K562 (cell line): ENCODE data around the gene SHANK1. TPM values are rescaled to one million over a fixed set of nuclear protein-coding genes. Genes with fewer than 3 reads are reported as not detected.

Experiments used
- ATAC-seq: fragments of 200-7000 bp; cut with Tn5 transposase; 3 replicates; pipeline ENCODE4 v1.9.1; 2020; ENCODE audit warnings: moderate library complexity
- BruUV-seq: library from RNA; stranded (reverse); fragments of 400-500 nt; replicated peaks from 2 replicates; lab custom pipeline; 2021; lab: Mats Ljungman, UMichigan
- CTCF ChIA-PET: fragments of 300-600 bp; formaldehyde crosslinking; extraction: SDS; loops from one replicate; lab custom pipeline; 2021; ENCODE audit warnings: low intra/inter-chr PET ratio; lab: Yijun Ruan, JAX
- POLR2A ChIA-PET: fragments of 300-600, 350-650 bp; sonication (Branson Sonifier 250); formaldehyde crosslinking; extraction: SDS; loops from one replicate; lab custom pipeline; 2021; ENCODE audit warnings: antibody characterized with exemption, inconsistent platforms; lab: Yijun Ruan, JAX
- DNase-seq, 4 experiments: peaks; one replicate each; pipeline versions ENCODE4 v3.0.0 to v3.0.0-alpha.2; 2011 to 2018; ENCODE audit warnings: low spot score in 3 of 4, mixed read lengths in 3 of 4; ENCODE audit errors: extremely low read depth in 1 of 4
- FAIRE-seq: peaks from 2 replicates; lab custom pipeline; 2011; peaks lifted over from hg19 to GRCh38; lab: Jason Lieb, UNC
- H2AFZ ChIP-seq: 2 replicates; pipeline ENCODE4 v1.6.0; 2011; ENCODE audit warnings: low read depth, low read length, control low read depth, inconsistent platforms
- H3K27ac ChIP-seq: fragments of 200-600 bp; 3 replicates; pipeline ENCODE4 v1.8.0; 2011; ENCODE audit warnings: low read depth, mild to moderate bottlenecking, control low read depth, inconsistent platforms, low read length, moderate library complexity, mixed read lengths; ENCODE audit errors: extremely low read depth
- H3K27me3 ChIP-seq, 2 experiments: fragments of 300-600 bp in 1 of 2; 2 replicates in 1 of 2; 3 replicates in 1 of 2; pipeline versions ENCODE4 v1.6.0 to v1.8.0; 2011; ENCODE audit warnings: inconsistent platforms in 2 of 2, low read length in 2 of 2, mild to moderate bottlenecking in 1 of 2, mixed read lengths in 1 of 2, moderate library complexity in 1 of 2; ENCODE audit not compliant: control insufficient read depth in 2 of 2, insufficient read depth in 2 of 2
- H3K36me3 ChIP-seq: fragments of 300-600 bp; 3 replicates; pipeline ENCODE4 v1.8.0; 2011; ENCODE audit warnings: mild to moderate bottlenecking, low read length, inconsistent platforms; ENCODE audit not compliant: control insufficient read depth, insufficient read depth
- H3K4me1 ChIP-seq, 2 experiments: fragments of 200-600 bp in 1 of 2; replicated peaks in 1 of 2; 2 replicates in 1 of 2; 3 replicates in 1 of 2; pipeline versions ENCODE4 v1.5.1 to v1.8.0; 2011; ENCODE audit warnings: inconsistent platforms in 2 of 2, low read length in 2 of 2, mild to moderate bottlenecking in 1 of 2, mixed read lengths in 1 of 2, moderate library complexity in 1 of 2; ENCODE audit not compliant: control insufficient read depth in 2 of 2, insufficient read depth in 2 of 2
- H3K4me2 ChIP-seq: 2 replicates; pipeline ENCODE4 v1.6.1; 2011; ENCODE audit warnings: low read length, control low read depth, inconsistent platforms, mixed read lengths; ENCODE audit not compliant: insufficient read depth
- H3K4me3 ChIP-seq: fragments of 200-600 bp; sonication (generic), shearing (Covaris generic); 2 replicates; pipeline ENCODE4 v1.5.1; 2016; ENCODE audit warnings: control low read depth, inconsistent platforms
- H3K79me2 ChIP-seq: fragments of 200-600 bp; 3 replicates; pipeline ENCODE4 v1.8.0; 2011; ENCODE audit warnings: low read length, inconsistent platforms; ENCODE audit not compliant: control insufficient read depth, insufficient read depth
- H3K9ac ChIP-seq, 2 experiments: 2 replicates each; pipeline versions ENCODE4 v1.6.0 to v1.6.1; 2011; ENCODE audit warnings: low read depth in 2 of 2, low read length in 2 of 2, control low read depth in 1 of 2, inconsistent platforms in 1 of 2, mild to moderate bottlenecking in 1 of 2, mixed read lengths in 1 of 2; ENCODE audit not compliant: insufficient read depth in 1 of 2
- H3K9me1 ChIP-seq: one replicate; pipeline ENCODE4 v1.6.0; 2011; ENCODE audit warnings: inconsistent platforms, mild to moderate bottlenecking, low read length, moderate library complexity; ENCODE audit not compliant: control insufficient read depth, insufficient read depth
- H3K9me3 ChIP-seq: replicated peaks from 2 replicates; pipeline ENCODE4 v1.5.1; 2011; ENCODE audit warnings: low read depth, low read length, inconsistent platforms; ENCODE audit not compliant: control insufficient read depth, insufficient read depth
- H4K20me1 ChIP-seq: replicated peaks from 2 replicates; pipeline ENCODE4 v1.6.1; 2011; ENCODE audit warnings: low read length, inconsistent platforms, mixed read lengths; ENCODE audit not compliant: control insufficient read depth, insufficient read depth
- CBFA2T3 ChIP-seq: fragments of 450-650 bp; IDR thresholded peaks from 2 replicates; pipeline ENCODE4 v1.6.1; 2017
- SP2 ChIP-seq: IDR thresholded peaks from 2 replicates; pipeline ENCODE4 v1.6.1; 2011; ENCODE audit warnings: mild to moderate bottlenecking, low read depth, low read length, moderate library complexity; ENCODE audit not compliant: poor library complexity, severe bottlenecking; ENCODE audit errors: extremely low read depth
- SRSF1 ChIP-seq: fragments of 200-400 bp; formaldehyde crosslinking; IDR thresholded peaks from 2 replicates; pipeline ENCODE4 v1.6.1; 2017; ENCODE audit warnings: mild to moderate bottlenecking, low read depth, low read length, moderate library complexity
- TCF3 ChIP-seq: sonication (generic); formaldehyde crosslinking; IDR thresholded peaks from 2 replicates; pipeline ENCODE4 v1.4.0; 2020; ENCODE audit warnings: mild to moderate bottlenecking, missing genetic modification reagents
- ZEB2 ChIP-seq: fragments of 450-650 bp; IDR thresholded peaks from 2 replicates; pipeline ENCODE4 v1.6.1; 2016
- ZNF347 ChIP-seq: fragments of 450-650 bp; formaldehyde crosslinking; IDR thresholded peaks from 2 replicates; pipeline ENCODE4 v1.4.0; 2020; ENCODE audit warnings: low read depth, mild to moderate bottlenecking, moderate library complexity
- WGBS: fragments of 100-300 bp; shearing (Covaris generic); methylation state at CpG from one replicate; pipeline ENCODE4 v1.1.6; 2016; ENCODE audit warnings: low coverage, mixed read lengths; ENCODE audit not compliant: insufficient coverage; ENCODE audit errors: missing lambda C conversion rate; 5-methylcytosine and 5-hydroxymethylcytosine counted together
- in situ Hi-C: fragments of 300-500 bp; cut with MboI; formaldehyde crosslinking; loops from 4 replicates; pipeline ENCODE4 v1.15.0; 2018; ENCODE audit warnings: inconsistent platforms, mixed read lengths
- intact Hi-C: fragments of 100-400 bp; cut with micrococcal nuclease; formaldehyde crosslinking; loops from 2 replicates; pipeline ENCODE4 v1.14.2; 2022
- polyA plus RNA-seq, 8 experiments: library from polyadenylated mRNA; depleted of rRNA in 4 of 8; stranded (reverse) in 5 of 8; unstranded in 3 of 8; fragments of >200 nt; fragmentation: Nextera tagmentation in 2 of 8; fragmentation: Illumina TruSeq in 1 of 8; extraction: Ambion mirVana in 2 of 8; extraction: Trizol in 1 of 8; gene quantifications; 2 replicates each; pipeline versions ENCODE4 v1.2.1 to v1.2.3, GENCODE V29; 2011 to 2014; ENCODE audit warnings: inconsistent platforms in 1 of 8, missing spikeins in 1 of 8
- total RNA-seq, 7 experiments: library from RNA; depleted of rRNA in 6 of 7; stranded (reverse); fragments of >200 nt in 6 of 7; fragmentation: Illumina TruSeq in 2 of 7; extraction: Trizol in 2 of 7; gene quantifications; 2 replicates each; pipeline versions ENCODE4 v1.2.1 to v1.2.3, GENCODE V29; 2011 to 2021; ENCODE audit warnings: low replicate concordance in 1 of 7
- TF ChIP-seq, protein P1 (sequence below): IDR thresholded peaks from 3 replicates; pipeline ENCODE4 v1.6.1; 2011; ENCODE audit warnings: borderline replicate concordance, mild to moderate bottlenecking; ENCODE audit not compliant: insufficient read length, insufficient read depth
- TF ChIP-seq, protein P2 (sequence below): fragments of 450-650 bp; formaldehyde crosslinking; IDR thresholded peaks from 2 replicates; pipeline ENCODE4 v1.4.0; 2020; ENCODE audit warnings: mild to moderate bottlenecking

Gene SHANK1
- total and polyA plus RNA-seq, 9 of the 15 experiments (the other 6 are each of a cell fraction or from before 2014, with no cell fraction given): 0.33 to 1.3 (median 0.55) TPM; not detected in 2

DNA sequence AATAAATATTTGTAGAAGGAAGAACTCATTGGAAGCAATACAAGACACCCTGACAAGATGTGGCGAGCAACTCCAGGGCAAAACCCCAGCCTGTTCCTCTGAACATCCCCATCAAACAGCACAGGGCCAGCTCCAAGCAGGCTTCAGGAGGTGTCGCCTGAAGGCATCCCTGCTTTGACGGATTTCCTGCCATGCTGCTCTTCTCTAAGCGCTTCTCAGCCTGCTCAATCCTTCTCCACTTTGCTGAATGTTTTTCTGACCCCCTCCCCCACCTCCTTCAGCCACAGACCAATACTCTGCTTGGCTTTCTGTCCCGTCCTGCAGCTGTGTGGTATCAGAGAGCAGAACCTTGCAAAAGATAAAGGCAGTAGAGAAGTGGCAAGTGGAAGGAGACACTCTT, 42.0 kb downstream of the SHANK1 start:
- H4K20me1 ChIP-seq: no peaks in the 10 kb centered on the region; the same call in 1 of the 2 replicates
- intact Hi-C loops (no loop called here), in situ Hi-C loops (no loop called here)
- H3K9me1 ChIP-seq: no peaks in the 10 kb centered on the region
- H3K9me3 ChIP-seq: no peaks in the 10 kb centered on the region
- ChIA-PET CTCF (no interaction called here), POLR2A (interaction anchor here (0.7 kb wide), 1 partner anchor 9 kb away, joined by 3 read pairs; no protein-coding TSS in a partner anchor)
- no peak overlapping the region for H3K4me2 ChIP-seq
- no peak for TF ChIP-seq SRSF1
- no peak for TF ChIP-seq ZNF347 (CRISPR knock-in tag)
- TF ChIP-seq, protein P1, sequence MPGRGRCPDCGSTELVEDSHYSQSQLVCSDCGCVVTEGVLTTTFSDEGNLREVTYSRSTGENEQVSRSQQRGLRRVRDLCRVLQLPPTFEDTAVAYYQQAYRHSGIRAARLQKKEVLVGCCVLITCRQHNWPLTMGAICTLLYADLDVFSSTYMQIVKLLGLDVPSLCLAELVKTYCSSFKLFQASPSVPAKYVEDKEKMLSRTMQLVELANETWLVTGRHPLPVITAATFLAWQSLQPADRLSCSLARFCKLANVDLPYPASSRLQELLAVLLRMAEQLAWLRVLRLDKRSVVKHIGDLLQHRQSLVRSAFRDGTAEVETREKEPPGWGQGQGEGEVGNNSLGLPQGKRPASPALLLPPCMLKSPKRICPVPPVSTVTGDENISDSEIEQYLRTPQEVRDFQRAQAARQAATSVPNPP: no peak
- TF ChIP-seq SP2: no peak
- TF ChIP-seq ZEB2: no peak
- peak; percentile 35; the same call in 1 of the 2 replicates for TF ChIP-seq CBFA2T3
- peak; percentile 22; the same call in 1 of the 2 replicates for TF ChIP-seq TCF3 (CRISPR knock-in tag)
- TF ChIP-seq, protein P2, sequence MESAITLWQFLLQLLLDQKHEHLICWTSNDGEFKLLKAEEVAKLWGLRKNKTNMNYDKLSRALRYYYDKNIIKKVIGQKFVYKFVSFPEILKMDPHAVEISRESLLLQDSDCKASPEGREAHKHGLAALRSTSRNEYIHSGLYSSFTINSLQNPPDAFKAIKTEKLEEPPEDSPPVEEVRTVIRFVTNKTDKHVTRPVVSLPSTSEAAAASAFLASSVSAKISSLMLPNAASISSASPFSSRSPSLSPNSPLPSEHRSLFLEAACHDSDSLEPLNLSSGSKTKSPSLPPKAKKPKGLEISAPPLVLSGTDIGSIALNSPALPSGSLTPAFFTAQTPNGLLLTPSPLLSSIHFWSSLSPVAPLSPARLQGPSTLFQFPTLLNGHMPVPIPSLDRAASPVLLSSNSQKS (CRISPR knock-in tag): no peak
- H3K36me3 ChIP-seq: no peaks in the 10 kb centered on the region
- peaks cover 15 to 39% of the 10 kb centered on the region in 2 experiments for H3K27me3 ChIP-seq
- H3K9ac ChIP-seq: no peak overlapping the region
- no peak overlapping the region for H2AFZ ChIP-seq
- peaks cover 2 to 13% of the 10 kb centered on the region in 2 experiments; a peak in 3 of 5 replicates for H3K4me1 ChIP-seq
- H3K27ac ChIP-seq: no peak overlapping the region
- FAIRE-seq (no peak), ATAC-seq (no peak), DNase-seq (no peak)
- no TSS peak for BruUV-seq
- no peaks in the 10 kb centered on the region for H3K79me2 ChIP-seq
- WGBS: 6% methylated on average over 5 of the region's 5 CpGs
- no peak overlapping the region for H3K4me3 ChIP-seq
